NCI-H774 (cell line): ENCODE measurements around the gene OXSR1.

ENCODE experiments used
- DNase-seq: peaks from one replicate; lab custom pipeline; 2025; lab: John Stamatoyannopoulos, UW

OXSR1 gene

GRCh38 chr3:38164952-38165721, at the start of gene OXSR1:
Gene OXSR1, plus strand, starts transcription at chr3:38165537. Its CDS starts 340 bp downstream, at chr3:38165877.
- peak; percentile 94 for DNase-seq

- DNase-seq: no peak
Measured at GRCh38 chr3:38115645-38116427, 49.5 kb upstream of the OXSR1 start.

GRCh38 chr3:38116471-38117162, 48.7 kb upstream of the OXSR1 start:
- no peak for DNase-seq

- no peak for DNase-seq
Measured at GRCh38 chr3:38117163-38117716, 48.1 kb upstream of the OXSR1 start.

GRCh38 chr3:38117748-38118420, 47.5 kb upstream of the OXSR1 start:
- DNase-seq: no peak

GRCh38 chr3:38118421-38119247, 46.7 kb upstream of the OXSR1 start:
- DNase-seq: no peak

- no peak for DNase-seq
Measured at GRCh38 chr3:38119248-38119544, 46.1 kb upstream of the OXSR1 start.

- DNase-seq: no peak
Measured at GRCh38 chr3:38119821-38120692, 45.3 kb upstream of the OXSR1 start.

GRCh38 chr3:38120693-38121450, 44.5 kb upstream of the OXSR1 start:
- no peak for DNase-seq

GRCh38 chr3:38121451-38121831, 43.9 kb upstream of the OXSR1 start:
- DNase-seq: no peak

- DNase-seq: no peak
Measured at GRCh38 chr3:38121832-38122461, 43.4 kb upstream of the OXSR1 start.

- no peak for DNase-seq
Measured at GRCh38 chr3:38122712-38123290, 42.5 kb upstream of the OXSR1 start.

- no peak for DNase-seq
Measured at GRCh38 chr3:38124324-38125122, 40.8 kb upstream of the OXSR1 start.

- no peak for DNase-seq
Measured at GRCh38 chr3:38125305-38126120, 39.8 kb upstream of the OXSR1 start.

- no peak for DNase-seq
Measured at GRCh38 chr3:38126121-38126892, 39.0 kb upstream of the OXSR1 start.
